H9 (cell line): ENCODE results near the gene CCDC85A. TPM values are rescaled to one million over a fixed set of nuclear protein-coding genes. Genes with fewer than 3 reads are reported as not detected.

Experiments used
- DNase-seq: peaks from one replicate; pipeline ENCODE4 v3.0.0-alpha.2; 2017
- H2AFZ ChIP-seq: one replicate; pipeline ENCODE4 v1.6.1; 2013; ENCODE audit warnings: mild to moderate bottlenecking, low read length, control low read depth, moderate library complexity
- H2AK5ac ChIP-seq: 2 replicates; pipeline ENCODE4 v1.6.1; 2013; ENCODE audit warnings: low read length, control low read depth, mixed read lengths; ENCODE audit not compliant: insufficient read length
- H2BK120ac ChIP-seq: one replicate; pipeline ENCODE4 v1.6.1; 2013; ENCODE audit warnings: low read depth, mild to moderate bottlenecking, low read length, control low read depth, inconsistent platforms; ENCODE audit not compliant: poor library complexity, severe bottlenecking
- H2BK12ac ChIP-seq: 2 replicates; pipeline ENCODE4 v1.6.1; 2013; ENCODE audit warnings: low read length, control low read depth, mixed read lengths, low read depth; ENCODE audit not compliant: insufficient read length
- H2BK15ac ChIP-seq: 2 replicates; pipeline ENCODE4 v1.6.1; 2013; ENCODE audit warnings: low read depth, low read length, control low read depth
- H2BK20ac ChIP-seq: one replicate; pipeline ENCODE4 v1.6.1; 2013; ENCODE audit warnings: low read depth, mild to moderate bottlenecking, low read length, control low read depth, inconsistent platforms; ENCODE audit not compliant: poor library complexity, severe bottlenecking
- H2BK5ac ChIP-seq: 2 replicates; pipeline ENCODE4 v1.6.1; 2013; ENCODE audit warnings: low read length, control low read depth, mixed read lengths; ENCODE audit not compliant: insufficient read length
- H3K14ac ChIP-seq: 2 replicates; pipeline ENCODE4 v1.6.1; 2013; ENCODE audit warnings: low read length, control low read depth; ENCODE audit not compliant: insufficient read depth
- H3K18ac ChIP-seq: 2 replicates; pipeline ENCODE4 v1.6.1; 2013; ENCODE audit warnings: low read depth, mild to moderate bottlenecking, mixed read lengths, low read length, control low read depth; ENCODE audit not compliant: insufficient read length
- H3K23ac ChIP-seq: 2 replicates; pipeline ENCODE4 v1.6.1; 2013; ENCODE audit warnings: low read length, control low read depth, mixed read lengths, low read depth; ENCODE audit not compliant: insufficient read length
- H3K23me2 ChIP-seq: 2 replicates; pipeline ENCODE4 v1.6.1; 2013; ENCODE audit warnings: low read depth, mild to moderate bottlenecking, mixed read lengths, low read length, control low read depth; ENCODE audit not compliant: insufficient read length, poor library complexity, severe bottlenecking
- H3K27ac ChIP-seq: 2 replicates; pipeline ENCODE4 v1.5.1; 2013; ENCODE audit warnings: low read length, control low read depth, mixed read lengths, low read depth; ENCODE audit not compliant: insufficient read length
- H3K27me3 ChIP-seq: 2 replicates; pipeline ENCODE4 v1.6.1; 2013; ENCODE audit warnings: low read length, control low read depth, inconsistent platforms; ENCODE audit not compliant: insufficient read depth
- H3K4ac ChIP-seq: 2 replicates; pipeline ENCODE4 v1.6.1; 2013; ENCODE audit warnings: low read depth, mild to moderate bottlenecking, control low read depth, inconsistent platforms, low read length, moderate library complexity
- H3K4me1 ChIP-seq: 2 replicates; pipeline ENCODE4 v1.6.1; 2013; ENCODE audit warnings: low read length, control low read depth, inconsistent platforms; ENCODE audit not compliant: insufficient read depth
- H3K4me2 ChIP-seq: 2 replicates; pipeline ENCODE4 v1.6.1; 2013; ENCODE audit warnings: low read length, control low read depth, mixed read lengths; ENCODE audit not compliant: insufficient read length, insufficient read depth
- H3K56ac ChIP-seq: 2 replicates; pipeline ENCODE4 v1.6.1; 2013; ENCODE audit warnings: low read depth, mild to moderate bottlenecking, mixed read lengths, low read length, control low read depth; ENCODE audit not compliant: insufficient read length
- H3K79me1 ChIP-seq: 2 replicates; pipeline ENCODE4 v1.6.1; 2013; ENCODE audit warnings: low read depth, mild to moderate bottlenecking, moderate library complexity, low read length, control low read depth, inconsistent platforms; ENCODE audit not compliant: insufficient read depth, poor library complexity, severe bottlenecking
- H3K79me2 ChIP-seq: 2 replicates; pipeline ENCODE4 v1.6.1; 2013; ENCODE audit warnings: low read length, control low read depth, inconsistent platforms; ENCODE audit not compliant: insufficient read depth
- H3K9ac ChIP-seq: 2 replicates; pipeline ENCODE4 v1.6.1; 2013; ENCODE audit warnings: low read length, control low read depth, mixed read lengths; ENCODE audit not compliant: insufficient read length; ENCODE audit errors: extremely low read depth
- H3K9me3 ChIP-seq: one replicate; pipeline ENCODE4 v1.6.1; 2013; ENCODE audit warnings: low read depth, low read length, inconsistent platforms; ENCODE audit not compliant: control insufficient read depth
- H3T11ph ChIP-seq: one replicate; pipeline ENCODE4 v1.6.1; 2013; ENCODE audit warnings: mild to moderate bottlenecking, low read length, control low read depth, inconsistent platforms
- H4K20me1 ChIP-seq: one replicate; pipeline ENCODE4 v1.6.1; 2013; ENCODE audit not compliant: control insufficient read depth, insufficient read length, insufficient read depth
- H4K5ac ChIP-seq: 2 replicates; pipeline ENCODE4 v1.6.1; 2013; ENCODE audit warnings: low read depth, mild to moderate bottlenecking, mixed read lengths, low read length, control low read depth; ENCODE audit not compliant: insufficient read length
- H4K8ac ChIP-seq: replicated peaks from 2 replicates; pipeline ENCODE4 v1.6.1; 2013; ENCODE audit warnings: low read length, control low read depth, mixed read lengths, low read depth; ENCODE audit not compliant: insufficient read length
- H4K91ac ChIP-seq: 2 replicates; pipeline ENCODE4 v1.6.1; 2013; ENCODE audit warnings: low read depth, mild to moderate bottlenecking, moderate library complexity, mixed read lengths, low read length, control low read depth; ENCODE audit not compliant: insufficient read length
- H3K27ac Mint-ChIP-seq, 3 experiments: 2 replicates in 2 of 3; 3 replicates in 1 of 3; pipeline ENCODE4 v1.8.0; 2020 to 2021; ENCODE audit warnings: mixed read lengths in 3 of 3, mild to moderate bottlenecking in 1 of 3, moderate library complexity in 1 of 3
- H3K27me3 Mint-ChIP-seq: 2 replicates; pipeline ENCODE4 v1.8.0; 2021; ENCODE audit warnings: low read depth, mild to moderate bottlenecking, moderate library complexity, mixed read lengths
- H3K36me3 Mint-ChIP-seq, 3 experiments: 2 replicates in 2 of 3; 3 replicates in 1 of 3; pipeline ENCODE4 v1.8.0; 2020 to 2021; ENCODE audit warnings: low read depth in 3 of 3, mixed read lengths in 3 of 3; ENCODE audit not compliant: insufficient read depth in 1 of 3
- H3K4me1 Mint-ChIP-seq, 2 experiments: 2 replicates each; pipeline ENCODE4 v1.8.0; 2020; ENCODE audit warnings: mixed read lengths in 2 of 2
- H3K4me3 Mint-ChIP-seq, 2 experiments: 2 replicates in 1 of 2; 3 replicates in 1 of 2; pipeline ENCODE4 v1.8.0; 2020 to 2021; ENCODE audit warnings: mild to moderate bottlenecking in 2 of 2, mixed read lengths in 2 of 2, moderate library complexity in 1 of 2
- H3K9me3 Mint-ChIP-seq, 2 experiments: 2 replicates in 1 of 2; 3 replicates in 1 of 2; pipeline ENCODE4 v1.8.0; 2020; ENCODE audit warnings: mild to moderate bottlenecking in 2 of 2, mixed read lengths in 2 of 2, moderate library complexity in 1 of 2
- WGBS: extraction: QIAGEN DNeasy Blood & Tissue Kit; methylation state at CpG from one replicate; pipeline ENCODE4 v1.1.7; 2013; ENCODE audit warnings: missing lambda C conversion rate, low lambda C conversion rate, mixed read lengths; ENCODE audit not compliant: insufficient read length; ENCODE audit errors: extremely low coverage; 5-methylcytosine and 5-hydroxymethylcytosine counted together
- total RNA-seq: library from RNA; stranded (reverse); gene quantifications from 2 replicates; pipeline ENCODE4 v1.2.1, GENCODE V29; 2021
- TF ChIP-seq, protein P1 (sequence below): fragments of 200-600 bp; sonication (generic); conservative IDR thresholded peaks from 3 replicates; pipeline ENCODE4 v1.8.0; 2021; ENCODE audit warnings: antibody characterized with exemption, mild to moderate bottlenecking

Gene CCDC85A
- total RNA-seq, 1 experiment from 2014 or later = 0.17 TPM

DNA sequence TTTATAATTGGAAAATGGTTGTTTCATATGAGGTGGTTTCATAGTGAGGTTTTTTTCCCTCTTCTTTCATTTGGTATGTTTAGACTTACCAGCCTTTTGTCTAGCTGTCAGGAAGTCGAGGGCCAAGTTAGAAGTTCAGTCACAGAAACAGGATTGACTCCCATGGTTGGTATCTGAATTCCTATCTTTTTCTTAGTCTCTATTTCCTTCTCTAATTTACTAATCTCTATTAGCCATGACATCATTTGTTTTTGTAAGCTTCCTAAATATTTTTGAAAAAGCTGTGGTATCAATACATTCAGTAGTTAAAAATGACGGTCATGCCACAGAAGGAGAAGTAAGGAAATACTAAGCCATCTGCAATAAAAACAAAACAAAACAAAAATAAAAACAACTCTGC, 206.9 kb downstream of the CCDC85A start:
- TF ChIP-seq, protein P1, sequence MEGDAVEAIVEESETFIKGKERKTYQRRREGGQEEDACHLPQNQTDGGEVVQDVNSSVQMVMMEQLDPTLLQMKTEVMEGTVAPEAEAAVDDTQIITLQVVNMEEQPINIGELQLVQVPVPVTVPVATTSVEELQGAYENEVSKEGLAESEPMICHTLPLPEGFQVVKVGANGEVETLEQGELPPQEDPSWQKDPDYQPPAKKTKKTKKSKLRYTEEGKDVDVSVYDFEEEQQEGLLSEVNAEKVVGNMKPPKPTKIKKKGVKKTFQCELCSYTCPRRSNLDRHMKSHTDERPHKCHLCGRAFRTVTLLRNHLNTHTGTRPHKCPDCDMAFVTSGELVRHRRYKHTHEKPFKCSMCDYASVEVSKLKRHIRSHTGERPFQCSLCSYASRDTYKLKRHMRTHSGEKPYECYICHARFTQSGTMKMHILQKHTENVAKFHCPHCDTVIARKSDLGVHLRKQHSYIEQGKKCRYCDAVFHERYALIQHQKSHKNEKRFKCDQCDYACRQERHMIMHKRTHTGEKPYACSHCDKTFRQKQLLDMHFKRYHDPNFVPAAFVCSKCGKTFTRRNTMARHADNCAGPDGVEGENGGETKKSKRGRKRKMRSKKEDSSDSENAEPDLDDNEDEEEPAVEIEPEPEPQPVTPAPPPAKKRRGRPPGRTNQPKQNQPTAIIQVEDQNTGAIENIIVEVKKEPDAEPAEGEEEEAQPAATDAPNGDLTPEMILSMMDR = no peak
- H3K79me1 ChIP-seq = no peaks in the 10 kb centered on the region
- H4K5ac ChIP-seq = no peak overlapping the region
- Mint-ChIP-seq H3K27ac (no peak overlapping the region), H3K36me3 (no peaks in the 10 kb centered on the region), H3K9me3 (no peaks in the 10 kb centered on the region), H3K27me3 (no peaks in the 10 kb centered on the region), H3K4me3 (no peak overlapping the region), H3K4me1 (peaks cover 0 to 6% of the 10 kb centered on the region in 2 experiments; a peak in 1 of 4 replicates)
- H3K27me3 ChIP-seq = no peaks in the 10 kb centered on the region
- H2BK20ac ChIP-seq = no peak overlapping the region
- no peaks in the 10 kb centered on the region; the same call in 1 of the 2 replicates for H3K4me1 ChIP-seq
- no peak overlapping the region for H2BK15ac ChIP-seq
- H3K18ac ChIP-seq = no peak overlapping the region
- no peaks in the 10 kb centered on the region for H4K20me1 ChIP-seq
- H3K23ac ChIP-seq = no peak overlapping the region
- no peak overlapping the region for H4K91ac ChIP-seq
- no peak overlapping the region for H4K8ac ChIP-seq
- no peak overlapping the region for H2AFZ ChIP-seq
- H2BK120ac ChIP-seq = no peak overlapping the region
- no peak overlapping the region for H3K27ac ChIP-seq
- no peak overlapping the region for H3K4me2 ChIP-seq
- DNase-seq = no peak
- H3K56ac ChIP-seq = no peak overlapping the region
- H2BK12ac ChIP-seq = no peak overlapping the region
- no peak overlapping the region for H3K4ac ChIP-seq
- H3K9me3 ChIP-seq = no peaks in the 10 kb centered on the region
- WGBS = no CpG with 5 or more reads among the region's 2 CpGs
- no peak overlapping the region for H2BK5ac ChIP-seq
- H3K9ac ChIP-seq = no peak overlapping the region
- no peak overlapping the region for H2AK5ac ChIP-seq
- no peak overlapping the region for H3K14ac ChIP-seq
- no peaks in the 10 kb centered on the region for H3K79me2 ChIP-seq
- no peaks in the 10 kb centered on the region for H3K23me2 ChIP-seq
- no peak overlapping the region for H3T11ph ChIP-seq
